ENCODE results near the gene OMA1.

DNA sequence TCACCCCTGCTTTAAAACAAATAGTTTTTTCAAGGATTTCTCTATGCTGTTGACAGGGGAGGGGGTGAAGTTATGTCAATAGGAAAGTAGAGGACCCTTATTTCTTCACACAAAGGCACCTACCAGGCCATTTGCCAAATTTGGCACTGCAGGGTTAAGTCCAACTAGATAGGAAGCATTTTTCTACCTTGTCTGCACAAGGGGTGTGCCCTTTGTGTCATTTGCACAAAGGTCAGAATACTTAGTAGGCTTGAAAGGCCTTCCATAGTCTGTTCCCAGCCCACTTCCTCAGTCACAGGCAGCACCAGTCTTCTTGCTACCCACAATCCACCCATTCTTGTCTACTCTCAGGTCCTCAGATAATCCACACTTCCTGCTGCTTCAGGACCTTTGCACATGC lies 23.6 kb upstream of the OMA1 start:
- no peak for TF ChIP-seq POLR2AphosphoS5 (IDR thresholded peaks at IDR 0.05)
- no peak for TF ChIP-seq EP300 (IDR thresholded peaks at IDR 0.05)
- TF ChIP-seq, protein P1, sequence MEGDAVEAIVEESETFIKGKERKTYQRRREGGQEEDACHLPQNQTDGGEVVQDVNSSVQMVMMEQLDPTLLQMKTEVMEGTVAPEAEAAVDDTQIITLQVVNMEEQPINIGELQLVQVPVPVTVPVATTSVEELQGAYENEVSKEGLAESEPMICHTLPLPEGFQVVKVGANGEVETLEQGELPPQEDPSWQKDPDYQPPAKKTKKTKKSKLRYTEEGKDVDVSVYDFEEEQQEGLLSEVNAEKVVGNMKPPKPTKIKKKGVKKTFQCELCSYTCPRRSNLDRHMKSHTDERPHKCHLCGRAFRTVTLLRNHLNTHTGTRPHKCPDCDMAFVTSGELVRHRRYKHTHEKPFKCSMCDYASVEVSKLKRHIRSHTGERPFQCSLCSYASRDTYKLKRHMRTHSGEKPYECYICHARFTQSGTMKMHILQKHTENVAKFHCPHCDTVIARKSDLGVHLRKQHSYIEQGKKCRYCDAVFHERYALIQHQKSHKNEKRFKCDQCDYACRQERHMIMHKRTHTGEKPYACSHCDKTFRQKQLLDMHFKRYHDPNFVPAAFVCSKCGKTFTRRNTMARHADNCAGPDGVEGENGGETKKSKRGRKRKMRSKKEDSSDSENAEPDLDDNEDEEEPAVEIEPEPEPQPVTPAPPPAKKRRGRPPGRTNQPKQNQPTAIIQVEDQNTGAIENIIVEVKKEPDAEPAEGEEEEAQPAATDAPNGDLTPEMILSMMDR (IDR thresholded peaks at IDR 0.05) = no peak

All from sigmoid colon (tissue), 4 donors.